DOHH2 (cell line): ENCODE measurements around the gene ZFPL1.

ENCODE experiments used
- EZH2phosphoT487 ChIP-seq: fragments of 200-600 bp; sonication (generic); IDR thresholded peaks from 2 replicates; pipeline ENCODE4 v1.6.1; 2017; ENCODE audit warnings: borderline replicate concordance, mild to moderate bottlenecking, antibody characterized with exemption, low read length, moderate library complexity, mixed read lengths
- TF ChIP-seq, protein P1 (sequence below): fragments of 200-600 bp; sonication (generic); IDR thresholded peaks from one replicate; pipeline ENCODE4 v1.5.1; 2014; ENCODE audit warnings: antibody characterized with exemption, mild to moderate bottlenecking, low read depth, low read length; ENCODE audit not compliant: poor library complexity, severe bottlenecking

GRCh38 chr11:65126624-65127274, 42.7 kb downstream of the ZFPL1 start:
- TF ChIP-seq, protein P1, sequence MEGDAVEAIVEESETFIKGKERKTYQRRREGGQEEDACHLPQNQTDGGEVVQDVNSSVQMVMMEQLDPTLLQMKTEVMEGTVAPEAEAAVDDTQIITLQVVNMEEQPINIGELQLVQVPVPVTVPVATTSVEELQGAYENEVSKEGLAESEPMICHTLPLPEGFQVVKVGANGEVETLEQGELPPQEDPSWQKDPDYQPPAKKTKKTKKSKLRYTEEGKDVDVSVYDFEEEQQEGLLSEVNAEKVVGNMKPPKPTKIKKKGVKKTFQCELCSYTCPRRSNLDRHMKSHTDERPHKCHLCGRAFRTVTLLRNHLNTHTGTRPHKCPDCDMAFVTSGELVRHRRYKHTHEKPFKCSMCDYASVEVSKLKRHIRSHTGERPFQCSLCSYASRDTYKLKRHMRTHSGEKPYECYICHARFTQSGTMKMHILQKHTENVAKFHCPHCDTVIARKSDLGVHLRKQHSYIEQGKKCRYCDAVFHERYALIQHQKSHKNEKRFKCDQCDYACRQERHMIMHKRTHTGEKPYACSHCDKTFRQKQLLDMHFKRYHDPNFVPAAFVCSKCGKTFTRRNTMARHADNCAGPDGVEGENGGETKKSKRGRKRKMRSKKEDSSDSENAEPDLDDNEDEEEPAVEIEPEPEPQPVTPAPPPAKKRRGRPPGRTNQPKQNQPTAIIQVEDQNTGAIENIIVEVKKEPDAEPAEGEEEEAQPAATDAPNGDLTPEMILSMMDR: no peak
- no peak for TF ChIP-seq EZH2phosphoT487
